SKM-1 (cell line): ENCODE measurements around the gene LRRC75B.
A peak's percentile ranks its signal among the peaks of the same experiment; 100 is the strongest.
"Not testable (repeated sequence)": the region's sequence is repeated elsewhere in the genome, so short reads cannot be mapped to it uniquely, and the experiment has no call there.

Experiments
- DNase-seq: peaks from one replicate; lab custom pipeline; 2025; ENCODE audit not compliant: unreplicated experiment; lab: John Stamatoyannopoulos, UW

Gene LRRC75B, protein sequence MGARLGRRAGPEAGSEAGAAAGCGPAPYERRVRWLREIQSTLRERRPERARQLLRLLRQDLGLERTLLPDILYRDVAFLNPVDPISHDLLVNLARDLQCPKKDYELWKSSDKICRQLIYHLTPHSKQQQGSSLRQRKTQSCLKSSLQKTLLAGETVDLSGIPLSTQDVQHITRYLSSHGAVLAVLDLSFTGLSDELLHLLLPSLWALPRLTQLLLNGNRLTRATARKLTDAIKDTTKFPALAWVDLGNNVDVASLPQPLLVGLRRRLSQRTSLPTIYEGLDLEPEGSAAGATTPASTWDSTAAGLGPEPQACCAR

DNA sequence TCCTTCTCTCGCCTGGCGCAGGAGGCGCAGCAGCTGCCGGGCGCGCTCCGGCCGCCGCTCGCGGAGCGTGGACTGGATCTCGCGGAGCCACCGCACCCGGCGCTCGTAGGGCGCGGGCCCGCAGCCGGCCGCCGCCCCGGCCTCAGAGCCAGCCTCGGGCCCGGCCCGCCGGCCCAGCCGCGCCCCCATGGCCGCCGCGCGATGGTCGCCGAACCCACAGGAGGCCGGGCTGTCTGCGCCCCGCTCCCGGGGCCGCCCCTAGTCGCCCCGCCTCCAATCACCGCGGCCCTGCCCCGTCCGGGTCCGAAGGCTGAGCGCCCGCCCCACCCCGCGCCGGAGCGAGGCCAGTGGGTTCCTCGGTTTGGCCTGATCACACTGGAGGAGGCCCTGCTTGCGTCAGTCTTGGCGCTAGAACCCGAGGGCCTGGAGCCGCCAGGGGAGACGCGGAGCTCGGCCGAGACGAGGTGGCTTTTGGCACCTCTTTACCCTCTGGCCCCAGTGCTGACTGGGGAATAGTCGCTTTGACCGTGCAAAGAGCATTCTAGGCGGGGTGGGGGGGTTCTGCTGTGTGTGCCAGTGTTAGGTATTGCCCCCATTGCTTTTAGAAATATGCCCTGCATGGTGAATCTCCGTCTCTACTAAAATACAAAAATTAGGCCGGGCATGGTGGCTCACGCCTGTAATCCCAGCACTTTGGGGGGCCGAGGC lies at the start of gene LRRC75B:
TSS of gene LRRC75B (minus strand) at position 223 of the 708 bp plus-strand sequence. CDS start at position 189, 34 bp downstream.
- DNase-seq, result peak; percentile 24

DNA sequence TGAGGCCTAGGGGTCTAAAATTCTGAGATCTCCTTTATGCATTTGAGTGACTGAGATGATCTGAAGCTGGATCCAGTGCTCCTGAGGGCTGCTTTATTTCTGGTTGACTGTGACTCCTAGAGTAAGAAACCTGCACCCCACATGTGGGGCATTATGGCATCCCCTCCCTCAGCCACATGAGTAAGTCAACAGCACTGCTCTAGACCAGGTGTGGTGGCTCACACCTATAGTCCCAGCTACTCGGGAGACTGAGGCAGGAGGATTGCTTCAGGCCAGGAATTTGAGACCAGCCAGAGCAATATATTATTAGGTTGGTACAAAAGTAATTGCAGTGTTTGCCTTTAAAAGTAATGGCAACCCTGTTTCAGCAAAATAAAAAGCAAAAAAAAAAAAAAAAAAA lies 49.4 kb upstream of the LRRC75B start:
- not testable (repeated sequence) for DNase-seq

DNA sequence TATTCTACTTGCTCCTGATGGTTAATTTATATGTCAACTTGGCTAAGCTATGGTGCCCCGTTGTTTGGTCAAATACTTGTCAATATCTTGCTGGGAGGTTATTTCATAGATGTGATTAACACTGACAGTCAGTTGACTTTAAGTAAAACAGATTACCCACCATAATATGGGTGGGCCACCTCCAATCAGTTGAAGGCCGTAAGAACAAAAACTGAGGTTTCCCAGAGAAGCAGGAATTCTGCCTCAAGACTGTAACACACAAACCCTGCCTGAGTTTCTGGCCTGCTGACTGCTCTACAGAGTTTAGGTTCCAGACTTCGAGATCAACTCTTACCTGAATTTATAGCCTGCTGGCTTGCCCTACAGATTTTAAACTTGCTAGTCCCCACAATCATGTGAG lies 43.6 kb upstream of the LRRC75B start:
- not testable (repeated sequence) for DNase-seq

DNA sequence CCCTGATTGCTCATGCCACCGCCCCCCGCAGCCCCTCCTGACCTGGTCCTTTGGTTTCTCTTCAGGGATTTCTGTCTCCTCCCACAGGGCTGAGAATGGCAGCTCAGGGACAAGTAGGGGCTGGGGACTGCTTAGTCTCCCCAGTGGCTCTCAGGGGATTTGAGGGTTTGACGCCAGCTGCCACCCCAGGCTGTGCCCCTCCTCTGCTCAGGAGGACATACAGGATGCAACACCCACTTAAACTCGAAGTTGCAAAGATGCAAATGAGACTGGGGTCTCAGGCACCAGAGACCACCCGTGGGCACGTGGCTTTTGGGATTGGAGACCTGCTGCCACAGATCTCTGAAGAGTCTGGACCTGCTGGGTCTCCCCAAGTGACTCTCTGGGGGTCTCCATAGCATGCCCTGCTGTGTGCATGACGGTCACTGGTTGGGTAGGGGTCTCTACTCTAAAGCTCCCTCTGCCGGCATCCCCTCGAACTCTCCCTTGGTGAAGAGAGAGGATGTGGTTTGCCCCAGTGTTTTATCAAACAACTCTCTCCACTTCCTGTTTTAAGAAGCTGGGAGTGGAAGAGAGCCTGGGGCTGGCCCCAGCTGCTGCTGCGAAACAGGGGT lies 42.0 kb upstream of the LRRC75B start:
- not testable (repeated sequence) for DNase-seq

DNA sequence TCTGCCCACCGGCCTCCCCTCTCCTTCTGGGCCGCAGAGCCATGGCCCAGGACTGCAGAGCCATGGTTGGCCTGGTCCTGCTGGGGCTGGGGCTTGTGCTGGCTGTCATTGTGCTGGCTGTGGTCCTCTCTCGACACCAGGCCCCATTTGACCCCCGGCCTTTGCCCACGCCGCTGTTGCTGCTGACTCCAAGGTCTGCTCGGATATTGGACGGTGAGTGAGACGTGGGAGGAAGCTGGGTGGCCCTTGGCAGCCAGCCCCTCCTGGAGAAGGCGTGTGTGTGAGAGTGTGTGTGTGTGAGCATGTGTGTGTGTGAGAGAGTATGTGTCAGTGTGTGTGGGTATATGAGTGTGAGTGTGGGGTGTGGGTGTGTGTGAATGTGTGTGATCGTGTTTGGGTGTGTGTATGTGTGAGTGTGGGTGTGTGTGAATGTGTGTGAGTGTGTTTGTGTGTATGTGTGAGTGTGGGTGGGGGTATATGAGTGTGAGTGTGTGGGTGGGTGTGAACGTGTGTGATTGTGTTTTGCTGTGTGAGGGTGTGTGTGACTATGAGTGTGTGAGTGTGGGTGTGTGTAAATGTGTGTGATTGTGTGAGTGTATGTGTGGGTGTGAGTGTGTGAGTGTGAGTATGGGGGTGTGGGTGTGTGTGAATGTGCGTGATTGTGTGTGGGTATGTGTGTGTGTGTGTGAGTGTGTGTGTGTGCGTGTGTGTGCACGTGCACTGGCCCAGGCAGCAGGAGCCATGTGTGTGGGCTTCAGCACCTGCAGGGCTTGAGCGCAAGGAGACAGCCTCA lies 40.6 kb upstream of the LRRC75B start:
- not testable (repeated sequence) for DNase-seq

DNA sequence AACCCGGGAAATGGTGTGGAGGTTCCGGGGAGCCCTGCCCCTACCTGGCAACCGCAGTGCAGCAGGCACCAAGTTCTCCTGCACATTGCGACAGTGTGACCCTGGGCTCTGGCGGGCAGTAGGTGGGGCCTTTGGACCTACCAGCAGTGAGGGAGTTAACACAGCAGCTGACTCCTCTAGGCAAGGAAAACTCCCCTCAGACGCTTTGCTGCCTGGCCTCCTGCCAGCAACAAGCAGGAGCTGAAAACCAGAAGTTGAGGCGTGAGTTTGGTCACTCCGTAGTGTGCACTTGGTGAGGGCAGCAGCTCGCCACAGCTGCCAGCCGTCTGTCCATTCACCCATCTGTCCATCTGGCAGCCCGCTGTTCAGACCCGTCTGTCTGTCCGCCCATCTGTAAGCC lies 39.8 kb upstream of the LRRC75B start:
- DNase-seq, result not testable (repeated sequence)

DNA sequence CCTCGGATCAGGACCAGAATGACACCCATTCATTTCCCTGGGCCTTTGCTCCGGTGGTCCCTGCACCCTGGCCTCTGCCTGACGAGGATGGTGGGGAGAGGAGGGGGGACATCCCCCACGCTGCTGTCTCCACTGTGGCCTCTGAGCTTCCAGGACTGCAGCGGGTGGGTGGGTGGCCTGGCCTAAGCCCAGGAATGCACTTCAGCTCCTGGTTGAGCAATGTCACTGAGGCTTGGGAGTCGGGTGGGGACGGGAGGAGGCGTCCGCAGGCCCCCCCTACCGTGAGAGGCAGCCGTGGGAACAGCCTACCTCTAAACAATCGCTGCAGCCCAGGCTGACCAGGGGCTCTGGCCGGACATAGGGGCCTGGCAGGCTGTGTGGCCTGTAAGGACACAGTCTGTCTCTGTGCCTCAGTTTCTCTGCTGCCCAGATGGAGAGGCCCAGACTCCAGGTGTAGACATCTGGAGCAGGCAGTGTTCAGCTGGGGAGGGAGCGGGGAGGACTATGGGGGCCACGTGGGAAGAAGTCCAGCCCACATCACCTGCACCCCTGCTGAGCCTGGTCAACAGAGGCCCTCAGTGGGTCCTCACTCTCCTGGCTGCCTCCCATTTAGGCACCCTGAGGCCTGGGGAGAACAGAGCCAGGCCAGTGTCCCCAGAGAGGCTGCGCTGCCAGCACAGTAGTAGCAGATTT lies 38.7 kb upstream of the LRRC75B start:
- DNase-seq, result not testable (repeated sequence)

DNA sequence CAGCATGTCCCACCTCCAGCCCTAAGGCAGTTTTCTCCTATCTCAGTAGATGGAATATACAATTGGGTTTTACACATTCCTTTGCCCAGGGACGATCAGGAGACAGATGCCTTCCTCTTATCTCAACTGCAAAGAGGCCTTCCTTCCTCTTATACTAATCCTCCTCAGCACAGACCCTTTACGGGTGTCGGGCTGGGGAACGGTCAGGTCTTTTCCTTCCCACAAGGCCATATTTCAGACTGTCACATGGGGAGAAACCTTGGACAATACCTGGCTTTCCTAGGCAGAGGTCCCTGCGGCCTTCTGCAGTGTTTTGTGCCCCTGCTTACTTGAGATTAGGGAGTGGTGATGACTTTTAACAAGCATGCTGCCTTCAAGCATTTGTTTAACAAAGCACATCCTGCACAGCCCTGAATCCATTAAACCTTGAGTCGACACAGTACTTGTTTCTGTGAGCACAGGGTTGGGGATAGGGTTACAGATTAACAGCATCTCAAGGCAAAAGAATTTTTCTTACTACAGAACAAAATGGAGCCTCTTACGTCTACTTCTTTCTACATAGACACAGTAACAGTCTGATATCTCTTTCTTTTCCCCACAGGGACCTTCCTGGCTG lies 38.0 kb upstream of the LRRC75B start:
- DNase-seq, result not testable (repeated sequence)

DNA sequence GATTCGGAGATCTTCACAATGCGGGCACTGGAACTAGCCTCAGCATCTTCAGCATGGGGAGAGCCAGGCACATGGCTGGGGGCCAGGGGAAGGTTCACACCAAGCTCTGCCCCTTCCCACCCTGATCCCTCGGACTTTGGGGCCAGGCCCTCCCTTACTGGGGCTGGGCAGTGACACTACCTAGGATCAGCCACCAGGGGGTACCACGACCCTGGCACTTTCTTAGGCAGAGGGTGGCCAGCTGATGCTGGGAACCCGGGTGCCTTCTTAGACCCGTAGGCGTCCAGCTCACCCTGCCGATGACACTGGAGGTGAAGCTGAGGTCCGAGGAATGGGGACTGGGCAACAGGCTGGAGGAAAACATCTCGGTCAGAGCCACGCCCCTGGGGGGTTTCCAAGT lies 36.2 kb upstream of the LRRC75B start:
- DNase-seq, result not testable (repeated sequence)

DNA sequence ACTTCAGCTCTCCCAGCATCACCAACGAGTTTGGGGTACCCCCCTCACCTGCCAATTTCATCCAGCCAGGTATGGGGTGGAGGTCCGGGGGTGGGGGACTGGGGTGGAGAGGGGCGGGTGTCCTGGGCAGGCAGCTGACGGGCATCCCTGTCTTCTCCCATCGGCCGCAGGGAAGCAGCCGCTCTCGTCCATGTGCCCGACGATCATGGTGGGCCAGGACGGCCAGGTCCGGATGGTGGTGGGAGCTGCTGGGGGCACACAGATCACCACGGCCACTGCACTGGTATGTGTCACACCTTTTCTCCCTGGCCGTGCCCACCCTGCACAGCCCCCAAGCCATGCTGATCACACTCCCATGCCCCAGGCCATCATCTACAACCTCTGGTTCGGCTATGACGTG lies 35.0 kb upstream of the LRRC75B start:
- DNase-seq, result not testable (repeated sequence)

DNA sequence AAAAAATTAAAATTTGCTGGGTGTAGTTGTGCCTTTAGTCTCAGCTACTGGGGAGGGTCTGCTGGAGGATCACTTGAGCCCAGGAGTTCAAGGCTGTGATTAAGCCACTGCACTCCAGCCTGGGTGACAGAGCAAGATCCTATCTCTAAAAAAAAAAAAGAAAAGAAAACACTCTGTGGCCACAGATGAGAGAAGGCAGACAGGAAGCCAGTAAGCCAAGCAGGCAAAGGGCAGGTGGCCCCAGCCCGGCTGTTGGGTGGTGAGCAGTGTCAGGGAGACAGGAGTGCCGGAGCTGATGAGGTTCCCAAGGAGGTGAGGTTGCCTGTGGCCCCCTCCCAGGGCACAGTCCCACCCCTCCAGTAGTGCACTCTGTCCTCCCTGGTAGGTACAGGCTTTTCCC lies 29.7 kb upstream of the LRRC75B start:
- DNase-seq, result not testable (repeated sequence)

DNA sequence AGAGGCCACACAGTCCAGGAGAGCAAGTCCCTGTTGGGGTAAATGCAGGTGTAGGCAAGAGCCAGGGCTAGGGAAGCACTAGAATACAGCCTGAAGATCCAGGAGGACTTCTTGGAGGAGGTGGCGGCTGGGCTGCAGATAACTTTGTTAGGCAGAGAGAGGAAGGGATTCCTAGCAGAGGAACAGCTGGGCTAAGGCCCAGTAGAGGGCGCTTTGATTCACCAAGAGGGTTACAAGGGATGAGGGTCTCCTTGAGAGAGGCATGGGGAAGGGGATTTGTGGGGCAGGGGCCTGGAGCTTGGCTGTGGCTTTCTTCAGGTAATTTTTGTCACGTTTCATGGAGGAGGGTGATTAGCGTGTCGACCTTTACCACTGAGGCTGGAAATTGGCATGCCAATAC lies 28.4 kb upstream of the LRRC75B start:
- not testable (repeated sequence) for DNase-seq

DNA sequence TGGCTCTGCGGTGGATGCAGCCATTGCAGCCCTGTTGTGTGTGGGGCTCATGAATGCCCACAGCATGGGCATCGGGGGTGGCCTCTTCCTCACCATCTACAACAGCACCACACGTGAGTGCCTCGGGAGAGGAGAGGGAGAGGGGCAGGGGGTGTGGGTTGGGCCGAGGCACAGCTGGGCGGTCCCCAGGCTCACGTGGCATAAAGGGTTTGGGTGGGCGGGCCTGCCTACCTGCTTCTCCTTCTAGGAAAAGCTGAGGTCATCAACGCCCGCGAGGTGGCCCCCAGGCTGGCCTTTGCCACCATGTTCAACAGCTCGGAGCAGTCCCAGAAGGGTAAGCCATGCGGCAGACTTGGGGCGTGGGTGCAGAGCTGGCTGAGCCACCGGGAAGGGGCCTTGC lies 21.9 kb upstream of the LRRC75B start:
- DNase-seq, result not testable (repeated sequence)

DNA sequence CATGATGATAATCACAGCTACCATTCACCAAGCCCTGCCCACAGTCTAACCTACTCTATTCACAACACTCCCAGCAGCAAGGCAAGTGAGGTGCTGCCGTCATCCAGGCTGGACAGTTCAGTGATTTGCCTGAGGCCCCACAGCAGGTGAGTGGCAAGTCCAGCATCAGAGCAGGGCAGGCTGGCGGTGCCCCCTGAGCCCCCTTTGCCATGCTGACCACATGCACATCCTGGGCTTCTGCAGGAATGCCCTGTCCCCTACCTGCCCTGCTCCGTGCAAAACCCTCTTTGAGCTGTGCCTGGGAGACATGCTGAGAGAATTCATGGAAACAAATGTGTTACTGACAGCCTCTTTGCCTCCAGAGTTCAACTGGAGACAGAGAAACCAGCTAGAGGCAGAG lies 17.0 kb upstream of the LRRC75B start:
- not testable (repeated sequence) for DNase-seq

DNA sequence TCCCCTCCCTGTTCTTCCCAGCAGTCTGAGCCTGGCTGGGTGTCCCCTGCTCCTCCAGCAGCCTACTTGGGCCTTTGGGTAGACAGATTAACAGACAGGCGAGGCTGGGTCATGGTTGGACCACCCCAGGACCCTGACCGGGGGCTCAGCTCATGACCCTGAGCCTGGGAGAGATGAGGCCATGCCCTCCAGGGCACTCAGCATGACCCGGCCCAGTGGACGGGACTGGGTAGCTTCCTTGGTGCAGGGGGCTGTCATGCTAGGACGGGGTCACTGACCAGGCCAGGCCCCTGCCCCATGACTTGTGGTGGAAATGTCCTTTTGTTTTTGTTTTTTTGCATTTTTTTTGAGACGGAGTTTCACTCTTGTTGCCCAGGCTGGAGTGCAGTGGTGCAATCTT lies 15.5 kb upstream of the LRRC75B start:
- not testable (repeated sequence) for DNase-seq

DNA sequence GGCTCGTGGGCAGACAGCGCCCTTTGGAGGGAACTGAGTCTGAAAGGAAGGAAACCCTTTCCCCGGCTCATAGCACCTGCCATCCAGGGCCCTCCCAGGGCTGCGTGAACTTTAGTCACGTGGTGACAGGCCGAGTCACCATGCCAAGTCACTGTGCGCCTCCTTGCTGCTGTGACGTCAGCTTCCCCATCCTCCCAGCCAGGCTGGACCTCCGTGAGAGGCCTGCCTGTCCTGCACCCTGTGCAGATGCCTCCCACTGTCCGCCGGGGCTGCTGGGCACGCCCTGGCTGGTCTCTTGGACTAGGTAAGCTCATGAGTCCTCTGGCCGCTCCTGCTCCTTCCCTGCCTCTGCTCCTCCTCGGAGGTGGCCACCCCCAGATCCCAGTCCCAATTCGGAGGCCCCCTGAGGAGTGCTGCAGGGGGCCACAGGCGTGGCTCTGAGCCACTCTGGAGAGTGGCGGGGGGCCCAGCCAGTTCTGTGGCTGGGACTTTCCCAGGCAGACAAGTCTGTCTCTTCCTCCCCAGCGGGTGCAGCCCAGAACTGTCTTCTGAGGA lies 14.6 kb upstream of the LRRC75B start:
- DNase-seq, result not testable (repeated sequence)

DNA sequence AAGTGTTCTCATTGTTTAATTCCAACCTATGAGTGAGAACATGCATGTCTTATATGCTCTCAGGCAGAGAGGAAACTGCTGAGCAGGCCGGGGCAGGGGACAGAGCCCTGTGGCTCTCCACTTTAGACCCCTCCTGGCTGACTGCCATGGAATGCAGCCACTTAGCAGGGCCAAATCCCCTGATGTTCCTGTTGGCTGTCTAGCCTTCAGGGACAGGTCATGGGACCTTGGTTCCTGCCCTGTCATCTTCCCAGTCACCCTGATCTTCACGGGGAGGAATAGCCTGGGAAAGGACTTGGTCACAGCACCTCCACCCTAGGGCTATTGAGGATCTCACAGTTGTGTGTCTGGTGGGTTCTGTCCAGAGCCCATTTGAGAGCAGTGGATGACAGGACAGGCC lies 13.5 kb upstream of the LRRC75B start:
- not testable (repeated sequence) for DNase-seq

DNA sequence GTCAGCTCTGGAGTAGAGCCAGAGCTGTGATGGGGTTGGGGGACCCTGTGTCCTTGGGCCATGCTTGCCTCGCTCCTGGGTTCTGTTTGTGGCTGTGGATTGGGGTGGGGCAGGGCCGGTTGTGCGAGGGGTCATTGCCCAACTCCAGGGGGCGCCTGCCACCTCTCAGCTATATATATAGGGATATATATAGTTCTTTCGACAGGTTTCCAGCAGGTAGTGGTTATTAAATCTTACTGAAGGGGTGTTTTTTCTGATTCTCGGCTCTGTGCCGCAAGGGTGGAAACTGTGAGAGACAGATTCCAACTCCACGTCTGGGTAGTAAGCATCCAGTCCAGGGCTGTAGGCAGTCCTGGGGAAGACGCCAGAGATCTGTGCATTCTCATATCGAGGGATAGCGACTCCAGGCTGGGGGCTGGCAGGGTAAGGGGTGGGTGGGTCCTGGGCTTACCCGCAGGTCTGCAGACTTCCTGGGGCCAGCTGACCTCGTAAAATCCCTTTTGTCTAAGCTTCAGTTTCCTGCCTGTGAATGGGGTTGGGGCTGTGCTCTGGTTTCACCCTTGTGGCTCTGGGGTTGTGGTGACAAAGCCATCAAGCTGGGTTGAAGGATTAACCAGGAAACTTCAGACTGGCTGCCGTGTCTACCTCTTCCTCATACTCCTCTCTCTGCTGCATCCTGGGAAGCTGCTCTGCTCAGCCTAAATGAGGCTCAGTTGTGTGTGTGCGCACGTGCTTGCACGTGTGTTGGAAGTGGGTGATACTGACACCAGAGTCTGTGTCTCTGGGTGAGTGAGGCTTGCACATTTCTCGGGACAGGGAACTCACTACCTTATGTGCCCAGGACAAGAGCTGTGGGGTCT lies 11.1 kb upstream of the LRRC75B start:
- not testable (repeated sequence) for DNase-seq
